Psoas muscle (tissue), 8 donors: ENCODE results near the gene SRRT. TPM values are rescaled to one million over a fixed set of nuclear protein-coding genes. Genes with fewer than 3 reads are reported as not detected.
"Not testable (repeated sequence)": the region's sequence is repeated elsewhere in the genome, so short reads cannot be mapped to it uniquely, and the experiment has no call there.

Experiments used
- ATAC-seq, 4 donors: fragments of 200-7000 bp; cut with Tn5 transposase; one replicate each; pipeline ENCODE4 v1.9.1; 2020; ENCODE audit warnings: moderate library complexity in 3 of 4, mild to moderate bottlenecking in 2 of 4
- DNase-seq, 2 donors: peaks; one replicate each; pipeline ENCODE4 v3.0.0-alpha.2; 2020
- H3K27ac ChIP-seq: fragments of 200-600 bp; one replicate; pipeline ENCODE4 v1.8.0; 2022
- H3K27me3 ChIP-seq, 3 donors: fragments of 200-600 bp in 1 of 3; one replicate each; pipeline versions ENCODE4 v1.6.1 to v1.8.0; 2013 to 2022; ENCODE audit warnings: low read length in 2 of 3, mild to moderate bottlenecking in 2 of 3, moderate library complexity in 1 of 3; ENCODE audit not compliant: insufficient read depth in 3 of 3
- H3K36me3 ChIP-seq, 2 donors: fragments of 200-600 bp in 1 of 2; one replicate each; pipeline versions ENCODE4 v1.6.1 to v1.8.0; 2013 to 2022; ENCODE audit warnings: low read depth in 1 of 2, mild to moderate bottlenecking in 1 of 2, moderate library complexity in 1 of 2; ENCODE audit not compliant: insufficient read depth in 1 of 2
- H3K4me1 ChIP-seq: fragments of 200-600 bp; one replicate; pipeline ENCODE4 v1.8.0; 2022
- H3K4me3 ChIP-seq: fragments of 200-600 bp; one replicate; pipeline ENCODE4 v1.8.0; 2022; ENCODE audit warnings: mild to moderate bottlenecking
- H3K9me3 ChIP-seq: fragments of 200-600 bp; one replicate; pipeline ENCODE4 v1.8.0; 2022
- WGBS, 3 donors: extraction: QIAGEN DNeasy Blood & Tissue Kit; methylation state at CpG; one replicate each; pipeline versions ENCODE4 v1.1.6 to v1.1.7; 2013; 5-methylcytosine and 5-hydroxymethylcytosine counted together
- intact Hi-C, 2 donors: fragments of 100-400 bp; cut with DNase I; formaldehyde crosslinking; loops; one replicate each; pipeline versions ENCODE4 v1.11.0 to v1.14.2; 2022
- polyA plus RNA-seq, 3 donors: library from polyadenylated mRNA; stranded (reverse); fragments of 200-250 nt; gene quantifications; one replicate each; pipeline ENCODE4 v1.2.3, GENCODE V29; 2013
- total RNA-seq, 4 donors: library from RNA; stranded (reverse); fragmentation: NEBNext Ultra II Directional in 2 of 4; extraction: Animal tissue kit (Norgen Biotek cat#: 25700) in 2 of 4; gene quantifications; one replicate each; pipeline versions ENCODE4 v1.2.1 to v1.2.4, GENCODE V29; 2021 to 2023
- TF ChIP-seq, protein P1 (sequence below): fragments of 200-600 bp; IDR thresholded peaks from one replicate; pipeline ENCODE4 v1.8.0; 2022; ENCODE audit warnings: antibody characterized with exemption
- donor health status: healthy with polysubstance abuse.
- donor health status: DM: no; HTN: no; CAD: no; lungs with moderate emphysema.
- donor health status: Bipolar disorder and iron deficiency.
- donor health status: healthy.
- donor health status: DM: yes; HTN: yes; CAD: no.
- donor health status: DM: no; HTN: no; CAD: no.
- donor health status: DM: no; HTN: no; CAD: no.
- donor health status: DM: yes; HTN: yes; CAD: no.

SRRT gene
- total and polyA plus RNA-seq, 7 donors, result 46.8 to 79.8 (median 51.2) TPM

- Histone ChIP-seq H3K27me3 (no peaks in the 10 kb centered on the region), H3K4me1 (peaks cover 8% of the 10 kb centered on the region), H3K36me3 (no peaks in the 10 kb centered on the region), H3K27ac (no peak overlapping the region), H3K4me3 (no peak overlapping the region), H3K9me3 (no peaks in the 10 kb centered on the region)
- 83 to 86% (median 83%) methylated on average over 14 of the region's 14 CpGs for WGBS, 3 donors
- ATAC-seq (no peak), DNase-seq (peak in 1 of 2 donors; percentile 43)
- TF ChIP-seq, protein P1, sequence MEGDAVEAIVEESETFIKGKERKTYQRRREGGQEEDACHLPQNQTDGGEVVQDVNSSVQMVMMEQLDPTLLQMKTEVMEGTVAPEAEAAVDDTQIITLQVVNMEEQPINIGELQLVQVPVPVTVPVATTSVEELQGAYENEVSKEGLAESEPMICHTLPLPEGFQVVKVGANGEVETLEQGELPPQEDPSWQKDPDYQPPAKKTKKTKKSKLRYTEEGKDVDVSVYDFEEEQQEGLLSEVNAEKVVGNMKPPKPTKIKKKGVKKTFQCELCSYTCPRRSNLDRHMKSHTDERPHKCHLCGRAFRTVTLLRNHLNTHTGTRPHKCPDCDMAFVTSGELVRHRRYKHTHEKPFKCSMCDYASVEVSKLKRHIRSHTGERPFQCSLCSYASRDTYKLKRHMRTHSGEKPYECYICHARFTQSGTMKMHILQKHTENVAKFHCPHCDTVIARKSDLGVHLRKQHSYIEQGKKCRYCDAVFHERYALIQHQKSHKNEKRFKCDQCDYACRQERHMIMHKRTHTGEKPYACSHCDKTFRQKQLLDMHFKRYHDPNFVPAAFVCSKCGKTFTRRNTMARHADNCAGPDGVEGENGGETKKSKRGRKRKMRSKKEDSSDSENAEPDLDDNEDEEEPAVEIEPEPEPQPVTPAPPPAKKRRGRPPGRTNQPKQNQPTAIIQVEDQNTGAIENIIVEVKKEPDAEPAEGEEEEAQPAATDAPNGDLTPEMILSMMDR, result no peak
- intact Hi-C loops, result loop anchor here (5.0 kb wide), 3 partner anchors 52 to 152 kb away; partner anchors contain the start of gene POP7 (in 1 of the 2)
Observed at GRCh38 chr7:100854146-100854895, 20.6 kb upstream of the SRRT start.

DNA sequence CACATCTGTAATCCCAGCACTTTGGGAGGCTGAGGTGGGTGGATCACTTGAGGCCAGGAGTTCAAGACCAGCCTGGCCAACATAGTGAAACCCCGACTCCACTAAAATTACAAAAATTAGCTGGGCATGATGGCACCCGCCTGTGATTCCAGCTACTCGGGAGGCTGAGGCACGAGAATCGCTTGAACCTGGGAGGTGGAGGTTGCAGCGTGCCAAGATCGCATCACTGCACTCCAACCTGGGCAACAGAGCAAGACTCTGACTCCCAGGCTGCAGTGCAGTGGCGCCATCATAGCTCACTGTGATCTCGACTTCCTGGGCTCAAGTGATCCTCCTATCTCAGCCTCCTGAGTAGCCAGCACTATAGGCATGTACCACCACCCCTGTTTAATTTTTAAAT, 20.0 kb upstream of the SRRT start:
- not testable (repeated sequence) for H3K4me1 ChIP-seq, H3K36me3 ChIP-seq, H3K27ac ChIP-seq, H3K9me3 ChIP-seq, ATAC-seq, H3K27me3 ChIP-seq, H3K4me3 ChIP-seq
- intact Hi-C loops, result loop anchor here (5.0 kb wide), 3 partner anchors 53 to 153 kb away; partner anchors contain the start of gene POP7 (in 1 of the 2)
- peak in 1 of 2 donors; percentile 5 for DNase-seq
- 93 to 97% (median 94%) methylated on average over 9 of the region's 9 CpGs for whole genome bisulfite sequencing, 3 donors

DNA sequence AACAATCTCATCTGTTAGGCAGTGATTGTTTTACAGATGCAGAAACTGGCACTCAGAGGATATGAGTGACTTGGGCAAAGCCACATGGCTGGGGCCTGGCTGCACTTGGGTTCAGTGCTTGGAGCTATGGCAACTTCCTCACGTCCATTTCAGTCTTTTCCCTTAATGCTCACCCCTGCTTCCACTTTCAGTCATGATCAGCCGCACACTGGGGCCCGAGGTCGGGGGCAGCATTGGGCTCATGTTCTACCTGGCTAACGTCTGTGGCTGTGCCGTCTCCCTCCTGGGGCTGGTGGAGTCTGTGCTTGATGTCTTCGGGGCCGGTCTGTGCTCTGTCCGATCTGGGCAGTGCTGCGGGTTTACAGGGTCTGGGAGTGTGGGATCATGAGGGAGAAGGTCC, 19.4 kb upstream of the SRRT start:
- DNase-seq (peak in 1 of 2 donors; percentile 35), ATAC-seq (no peak)
- H3K27ac ChIP-seq, result no peak overlapping the region
- peaks cover 0 to 7% of the 10 kb centered on the region in 2 donors for H3K36me3 ChIP-seq
- WGBS, 3 donors, result 84 to 89% (median 88%) methylated on average over 10 of the region's 10 CpGs
- intact Hi-C loops, result no loop called here
- no peaks in the 10 kb centered on the region for H3K27me3 ChIP-seq
- H3K9me3 ChIP-seq, result no peaks in the 10 kb centered on the region
- H3K4me1 ChIP-seq, result peaks cover 8% of the 10 kb centered on the region
- H3K4me3 ChIP-seq, result no peak overlapping the region
- TF ChIP-seq, protein P1, result no peak

GRCh38 chr7:100856871-100857282, 18.0 kb upstream of the SRRT start:
- Histone ChIP-seq H3K27me3 (no peaks in the 10 kb centered on the region), H3K27ac (no peak overlapping the region), H3K4me3 (no peak overlapping the region), H3K4me1 (peaks cover 5% of the 10 kb centered on the region), H3K36me3 (peaks cover 0 to 12% of the 10 kb centered on the region in 2 donors), H3K9me3 (no peaks in the 10 kb centered on the region)
- 88 to 90% (median 89%) methylated on average over 16 of the region's 16 CpGs for WGBS, 3 donors
- intact Hi-C loops, result no loop called here
- TF ChIP-seq, protein P1, result no peak
- DNase-seq (peak in 1 of 2 donors; percentile 38), ATAC-seq (no peak)

DNA sequence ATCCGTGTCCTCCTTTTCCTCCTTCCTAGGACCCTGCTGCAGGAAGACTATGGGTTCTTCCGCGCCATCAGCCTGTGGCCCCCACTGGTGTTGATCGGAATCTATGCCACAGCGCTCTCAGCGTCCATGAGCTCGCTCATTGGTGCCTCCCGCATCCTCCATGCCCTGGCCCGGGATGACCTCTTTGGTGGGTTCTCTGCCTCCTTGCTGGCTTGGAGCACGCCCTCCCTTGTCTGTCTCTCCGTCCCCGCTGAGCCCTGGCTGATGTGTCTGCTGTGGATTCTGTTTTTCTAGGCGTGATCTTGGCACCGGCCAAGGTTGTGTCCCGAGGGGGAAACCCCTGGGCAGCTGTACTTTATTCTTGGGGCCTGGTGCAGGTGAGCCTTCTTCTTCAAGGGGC, 15.0 kb upstream of the SRRT start:
- no peak for DNase-seq
- 78 to 86% (median 86%) methylated on average over 15 of the region's 15 CpGs for whole genome bisulfite sequencing, 3 donors
- Histone ChIP-seq H3K4me3 (no peak overlapping the region), H3K36me3 (peaks cover 0 to 12% of the 10 kb centered on the region in 2 donors), H3K4me1 (no peaks in the 10 kb centered on the region), H3K9me3 (no peaks in the 10 kb centered on the region), H3K27me3 (no peaks in the 10 kb centered on the region), H3K27ac (no peak overlapping the region)
- intact Hi-C loops, result no loop called here
- ATAC-seq, result no peak
- TF ChIP-seq, protein P1, result no peak
